Endometrial microvascular endothelial cells (primary cell): ENCODE data around the gene ASMTL. TPM values are rescaled to one million over a fixed set of nuclear protein-coding genes. Genes with fewer than 3 reads are reported as not detected.
"Not testable (repeated sequence)": the region's sequence is repeated elsewhere in the genome, so short reads cannot be mapped to it uniquely, and the experiment has no call there.

Source experiments
- in situ Hi-C: cut with HindIII; loops from 2 replicates; pipeline ENCODE4 v1.10.0; 2017; ENCODE audit warnings: low sequenced_read_pairs, low pct_unique_long_range_greater_than_20kb; ENCODE audit errors: inconsistent ontology term
- total RNA-seq: library from RNA; depleted of rRNA; stranded (reverse); fragments of >200 nt; gene quantifications from one replicate; pipeline ENCODE4 v1.2.3, GENCODE V29; 2015; ENCODE audit errors: inconsistent ontology term

The ASMTL gene
- total RNA-seq, 1 donor from 2014 or later, result 18.0 TPM

DNA sequence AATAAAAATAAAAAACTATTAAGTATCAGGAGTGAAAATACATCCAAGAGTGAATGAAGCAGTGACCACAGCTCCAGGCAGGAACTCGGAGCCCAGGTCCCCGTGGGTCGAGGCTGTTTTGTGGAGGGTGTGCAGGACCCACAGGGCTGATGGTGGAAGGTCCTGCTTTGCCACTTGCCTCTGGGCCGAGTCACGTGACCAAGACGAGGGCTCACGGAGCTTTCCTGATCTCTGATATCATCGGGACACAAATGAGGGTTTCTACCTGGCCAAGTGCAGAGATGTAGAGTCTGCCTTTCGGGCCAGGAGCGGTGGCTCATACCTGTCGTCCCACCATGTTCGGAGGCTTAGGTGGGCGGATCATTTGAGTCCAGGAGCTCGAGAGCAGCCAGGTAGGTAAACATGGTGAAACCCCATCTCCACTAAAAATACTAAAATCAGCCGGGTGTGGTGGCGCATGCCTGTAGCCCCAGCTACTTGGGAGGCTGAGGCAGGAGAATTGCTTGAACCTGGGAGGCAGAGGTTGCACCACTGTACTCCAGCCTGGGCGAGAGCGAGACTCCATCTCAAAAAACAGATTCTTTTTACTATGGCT is 68.0 kb downstream of the ASMTL start:
- in situ Hi-C loops, result no loop called here

DNA sequence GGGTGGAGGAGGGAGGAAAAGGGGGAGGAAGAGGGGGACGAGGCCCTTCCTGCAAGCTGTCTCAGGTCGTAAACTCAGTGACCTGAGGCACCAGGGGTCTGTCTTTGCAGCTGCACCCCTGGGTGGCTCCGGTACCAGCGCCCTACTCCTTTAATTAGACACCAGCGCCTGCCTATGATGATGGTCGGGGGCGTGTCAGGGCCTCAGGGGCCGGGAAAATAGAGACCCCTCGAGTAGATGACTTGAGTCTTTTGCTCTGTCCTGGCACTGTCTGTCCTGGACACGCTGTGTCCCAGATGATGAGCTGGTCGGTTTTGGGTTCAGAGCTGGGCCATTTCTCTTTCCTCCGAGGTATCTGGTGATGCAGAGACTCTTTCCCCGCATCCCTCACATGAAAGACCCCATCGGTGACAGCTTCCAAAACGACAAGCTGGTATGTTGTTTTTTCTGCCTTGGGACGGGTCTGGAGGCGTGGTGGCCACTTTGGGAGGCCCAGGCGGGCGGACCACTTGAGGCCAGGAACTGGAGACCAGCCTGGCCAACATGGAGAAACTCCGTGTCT is 72.0 kb downstream of the ASMTL start:
- in situ Hi-C loops, result no loop called here

GRCh38 chrX:1378306-1378759 is 74.4 kb downstream of the ASMTL start:
- in situ Hi-C loops, result no loop called here

- in situ Hi-C loops, result no loop called here
These were observed 84.4 kb downstream of the ASMTL start for GRCh38 chrX:1368385-1368698.

DNA sequence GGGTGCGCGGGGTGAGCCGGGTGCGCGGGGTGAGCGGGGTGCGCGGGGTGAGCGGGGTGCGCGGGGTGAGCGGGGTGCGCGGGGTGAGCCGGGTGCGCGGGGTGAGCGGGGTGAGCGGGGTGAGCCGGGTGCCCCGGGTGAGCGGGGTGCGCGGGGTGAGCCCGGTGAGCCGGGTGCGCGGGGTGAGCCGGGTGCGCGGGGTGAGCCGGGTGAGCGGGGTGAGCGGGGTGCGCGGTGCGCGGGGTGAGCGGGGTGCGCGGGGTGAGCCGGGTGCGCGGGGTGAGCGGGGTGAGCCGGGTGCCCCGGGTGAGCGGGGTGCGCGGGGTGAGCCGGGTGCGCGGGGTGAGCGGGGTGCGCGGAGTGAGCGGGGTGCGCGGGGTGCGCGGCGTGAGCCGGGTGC is 86.3 kb downstream of the ASMTL start:
- in situ Hi-C loops, result not testable (repeated sequence)

GRCh38 chrX:1361910-1362309 is 90.8 kb downstream of the ASMTL start:
- in situ Hi-C loops, result no loop called here

DNA sequence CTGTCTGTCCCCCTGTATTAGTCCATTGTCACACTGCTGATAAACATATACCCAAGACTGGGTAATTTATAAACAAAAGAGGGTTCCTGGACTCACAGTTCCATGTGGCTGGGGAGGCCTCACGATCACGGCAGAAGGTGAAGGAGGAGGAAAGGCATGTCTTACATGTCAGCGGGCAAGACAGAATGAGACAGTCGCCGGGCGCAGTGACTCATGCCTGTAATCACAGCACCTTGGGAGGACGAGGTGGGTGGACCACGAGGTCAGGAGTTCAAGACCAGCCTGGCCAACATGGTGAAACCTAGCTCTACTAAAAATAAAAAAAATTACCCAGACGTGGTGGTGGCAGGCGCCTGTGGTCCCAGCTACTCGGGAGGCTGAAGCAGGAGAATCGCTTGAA is 91.4 kb downstream of the ASMTL start:
- in situ Hi-C loops, result no loop called here

DNA sequence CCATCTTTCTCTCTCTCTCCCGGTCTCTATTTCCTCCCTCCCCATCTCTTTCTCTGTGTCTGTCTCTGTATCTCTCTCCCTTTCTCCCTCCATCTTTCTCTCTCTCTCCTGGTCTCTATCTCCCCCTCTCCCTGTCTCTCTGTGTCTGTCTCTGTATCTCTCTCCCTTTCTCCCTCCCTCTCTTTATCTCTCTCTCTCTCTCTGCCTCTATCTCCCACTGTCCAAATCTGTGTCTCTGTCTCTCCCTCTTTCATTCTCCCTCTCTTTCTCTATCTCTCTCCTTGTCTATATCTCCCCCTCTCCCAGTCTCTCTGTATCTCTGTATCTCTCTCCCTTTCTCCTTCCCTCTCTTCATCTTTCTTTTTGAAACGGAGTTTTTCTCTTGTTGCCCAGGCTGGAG is 92.5 kb downstream of the ASMTL start:
- in situ Hi-C loops, result no loop called here

GRCh38 chrX:1359477-1359873 is 93.2 kb downstream of the ASMTL start:
- in situ Hi-C loops, result no loop called here

- in situ Hi-C loops, result no loop called here
These were observed 93.8 kb downstream of the ASMTL start for GRCh38 chrX:1358793-1359476.

GRCh38 chrX:1357993-1358392 is 94.7 kb downstream of the ASMTL start:
- in situ Hi-C loops, result no loop called here

DNA sequence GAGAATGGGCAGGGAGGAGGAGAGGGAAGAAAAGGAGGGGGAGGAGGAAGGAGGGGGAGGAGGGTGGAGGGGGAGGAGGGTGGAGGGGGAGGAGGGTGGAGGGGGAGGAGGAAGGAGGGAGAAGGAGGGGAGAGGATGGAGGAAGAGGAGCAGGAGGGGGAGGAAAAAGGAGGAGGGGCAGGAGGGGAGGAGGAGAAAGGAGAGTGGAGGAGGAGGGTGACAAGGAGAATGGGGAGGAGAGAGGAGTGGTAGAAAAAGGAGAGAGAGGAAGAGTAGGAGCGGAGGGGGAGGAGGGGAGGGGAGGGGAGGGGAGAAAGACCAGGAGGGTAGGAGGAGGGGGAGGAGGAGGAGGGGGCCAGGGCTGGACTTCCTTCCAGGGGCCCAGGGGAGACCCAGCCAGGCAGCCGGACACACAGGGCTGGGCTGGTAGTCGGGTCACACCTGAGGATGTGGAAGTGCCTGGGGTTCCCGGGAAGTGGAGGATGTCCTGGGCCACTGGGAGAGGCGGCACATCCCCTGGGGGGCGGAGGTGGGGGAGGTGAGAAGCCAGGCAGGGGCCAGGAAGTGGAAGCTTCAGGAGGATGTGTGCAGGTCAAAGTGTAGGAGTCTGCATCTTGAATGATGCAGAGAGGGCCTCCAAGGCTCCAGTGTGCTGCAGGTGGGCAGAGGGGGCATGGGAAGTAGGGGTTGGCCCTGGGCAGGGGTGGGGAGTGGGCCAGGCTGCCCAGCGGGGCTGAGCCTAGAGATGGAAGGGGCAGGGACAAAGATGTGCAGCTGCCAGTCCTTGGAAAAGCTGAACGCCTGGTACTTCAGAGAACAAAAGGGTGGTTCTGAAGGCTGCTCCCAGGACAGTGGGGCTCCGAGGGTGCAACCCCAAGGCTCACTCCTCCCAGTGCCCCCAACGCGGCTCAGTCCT is 97.3 kb downstream of the ASMTL start:
- in situ Hi-C loops, result no loop called here

GRCh38 chrX:1354036-1355019 is 98.4 kb downstream of the ASMTL start:
- in situ Hi-C loops, result no loop called here

Other genes with a start within 250 kb of the ASMTL start
- not detected for gene CRLF2, start 240.3 kb downstream of the ASMTL start, total RNA-seq
- gene CSF2RA, start 184.1 kb downstream of the ASMTL start, total RNA-seq, result not detected
- gene IL3RA, start 116.1 kb downstream of the ASMTL start, total RNA-seq, result 12.2 TPM
- 233 TPM for gene SLC25A6, start 60.8 kb downstream of the ASMTL start, total RNA-seq
- not detected for gene P2RY8, start 84.3 kb upstream of the ASMTL start, total RNA-seq
- gene AKAP17A, start 138.7 kb upstream of the ASMTL start, total RNA-seq, result 26.2 TPM
- gene ASMT, start 162.2 kb upstream of the ASMTL start, total RNA-seq, result not detected